GM21528 (cell line): ENCODE data around the gene CETP.

ENCODE experiments used
- ATAC-seq: cut with Tn5 transposase; IDR thresholded peaks from one replicate; pipeline ENCODE4 v1.9.1; 2021; ENCODE audit warnings: mild to moderate bottlenecking, moderate library complexity; ENCODE audit not compliant: unreplicated experiment, low FRiP score

The CETP gene

DNA sequence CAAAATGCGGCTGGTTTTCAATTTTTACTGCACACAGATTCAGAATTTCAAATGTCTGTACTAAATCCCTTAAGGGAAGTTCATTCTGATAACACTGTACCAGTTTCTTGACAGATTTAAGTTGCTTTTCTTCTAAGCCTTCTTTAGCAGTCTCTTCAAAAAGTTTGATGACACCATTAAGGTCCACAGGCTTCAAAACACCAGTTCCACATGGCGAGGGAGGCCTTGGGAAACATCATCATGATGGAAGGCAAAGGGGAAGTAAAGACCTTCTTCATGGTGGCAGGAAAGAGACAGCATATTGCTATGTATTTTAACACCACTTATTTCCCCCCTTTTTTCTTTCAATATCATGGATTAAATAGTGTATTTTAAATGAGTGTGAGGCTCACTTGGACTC lies 52.2 kb downstream of the CETP start:
- no peak for ATAC-seq

DNA sequence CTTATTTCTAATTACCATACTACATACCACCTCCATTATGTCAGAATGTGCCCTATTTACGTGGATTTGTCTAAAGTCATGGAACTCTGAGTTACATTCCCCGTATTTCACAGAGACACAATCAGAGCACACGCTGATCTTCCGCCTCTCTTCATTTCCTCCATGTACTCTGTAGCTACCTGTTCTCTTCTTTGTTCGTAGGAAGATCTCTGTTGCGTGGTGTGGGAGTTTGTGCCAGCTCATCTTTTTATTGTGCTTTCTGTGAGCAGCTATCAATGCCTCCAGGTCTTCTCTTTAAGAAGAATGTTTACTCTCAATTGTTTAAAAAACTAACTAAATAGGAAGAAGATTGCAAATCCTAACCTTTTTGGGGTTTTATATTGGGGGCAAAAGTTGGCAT lies 54.6 kb downstream of the CETP start:
- ATAC-seq: no peak

DNA sequence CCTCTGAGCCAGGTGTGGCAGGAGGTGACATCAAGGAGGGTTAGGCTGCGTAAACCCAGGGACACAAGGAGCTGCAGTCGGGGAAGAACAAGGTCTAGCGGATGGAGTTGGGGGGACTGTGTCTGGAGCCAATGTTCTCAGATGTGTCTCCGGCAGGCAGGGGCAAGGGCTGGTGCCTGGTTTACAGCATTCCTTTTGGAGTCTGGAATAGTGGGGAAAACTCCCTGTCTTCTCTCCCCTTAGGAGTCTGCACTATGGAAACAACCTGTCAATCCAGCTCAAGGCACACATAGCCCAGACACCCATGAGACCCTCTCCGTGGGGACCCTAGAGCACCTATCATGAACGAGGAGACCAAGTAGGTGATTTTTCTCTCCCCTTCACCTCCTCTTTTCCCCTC lies 55.1 kb downstream of the CETP start:
- ATAC-seq: no peak

DNA sequence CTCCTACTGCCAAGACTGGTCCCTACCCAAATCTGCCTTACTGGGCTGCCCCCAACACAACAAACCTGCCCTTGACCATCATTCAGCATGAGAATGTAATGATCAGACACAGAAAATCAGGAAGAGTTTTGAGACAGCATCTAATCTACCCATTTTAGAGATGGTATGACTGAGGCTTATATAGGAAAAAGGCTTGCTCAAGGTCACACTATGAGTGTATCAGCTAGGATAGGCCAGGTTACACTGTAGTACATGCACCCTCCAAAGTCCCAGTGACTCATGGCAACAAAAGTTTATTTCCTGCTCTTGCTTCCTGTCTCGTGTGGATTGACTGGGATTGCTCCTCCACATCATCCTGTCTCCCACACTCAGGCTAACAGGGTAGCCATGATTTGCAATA lies 55.5 kb downstream of the CETP start:
- no peak for ATAC-seq

DNA sequence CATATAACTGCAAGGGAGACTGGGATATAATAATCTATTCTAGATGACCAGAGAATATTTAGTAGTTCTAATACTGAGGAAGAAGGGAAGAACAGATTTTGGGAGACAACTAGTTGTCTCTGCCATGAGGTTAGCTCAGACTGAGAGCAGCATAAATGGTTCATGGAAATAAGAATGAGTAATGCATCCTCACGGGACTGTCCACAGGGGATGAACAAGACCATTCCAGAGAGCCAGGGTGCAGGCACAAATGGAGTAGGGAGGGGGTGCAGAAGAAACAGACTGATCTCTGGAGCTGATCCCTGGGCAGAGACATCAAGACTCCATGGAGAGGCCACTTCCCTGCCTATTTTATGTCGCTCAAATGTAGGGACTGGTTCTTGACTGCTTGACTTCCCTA lies 58.0 kb downstream of the CETP start:
- no peak for ATAC-seq

DNA sequence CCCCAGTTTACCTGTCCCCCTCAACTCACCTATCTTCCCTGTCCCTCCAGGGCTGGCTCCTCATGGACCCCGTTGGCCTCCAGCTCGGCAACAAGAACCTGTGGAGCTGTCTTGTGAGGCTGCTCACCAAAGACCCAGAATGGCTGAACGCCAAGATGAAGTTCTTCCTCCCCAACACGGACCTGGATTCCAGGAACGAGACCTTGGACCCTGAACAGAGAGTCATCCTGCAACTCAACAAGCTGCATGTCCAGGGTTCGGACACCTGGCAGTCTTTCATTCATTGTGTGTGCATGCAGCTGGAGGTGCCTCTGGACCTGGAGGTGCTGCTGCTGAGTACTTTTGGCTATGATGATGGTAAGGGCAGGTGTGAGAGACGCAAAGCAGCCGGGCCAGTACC lies 58.9 kb downstream of the CETP start:
- no peak for ATAC-seq

DNA sequence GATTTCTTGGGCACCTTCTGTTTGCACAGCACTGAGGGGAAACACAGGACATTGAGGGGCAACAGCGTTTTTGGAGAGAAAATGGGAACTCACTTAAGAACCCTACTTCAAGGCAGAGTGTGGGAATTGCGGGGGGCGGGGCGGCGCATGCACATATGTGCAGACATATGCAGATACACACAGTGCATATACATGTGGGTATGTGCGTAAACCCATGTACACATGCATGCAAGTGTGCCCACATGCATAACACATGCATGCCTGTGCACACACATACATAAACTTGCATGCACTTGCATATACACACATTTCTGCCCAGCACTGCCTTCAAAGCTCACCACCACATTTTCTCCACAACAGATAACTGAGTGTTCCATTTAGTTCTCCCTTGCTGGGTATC lies 60.0 kb downstream of the CETP start:
- ATAC-seq: no peak

DNA sequence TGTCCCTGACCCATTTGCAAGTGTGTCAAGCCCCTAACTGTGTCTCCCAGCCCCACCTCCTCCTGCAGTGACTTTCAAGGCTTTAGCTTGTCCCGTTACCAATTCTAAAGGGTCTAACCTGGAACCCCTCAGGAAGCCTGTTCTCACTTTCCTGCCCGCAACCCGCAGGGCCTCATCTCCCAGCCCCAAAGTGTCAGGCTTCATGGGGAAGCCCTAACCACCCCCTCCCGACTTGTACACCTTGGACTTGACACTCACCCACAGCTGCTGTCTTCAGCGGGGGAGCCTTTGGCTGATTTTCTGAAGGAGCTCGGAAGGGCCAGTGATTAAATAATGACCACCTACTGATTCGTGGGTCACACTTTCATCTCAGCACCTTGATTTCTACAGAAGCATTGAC lies 60.7 kb downstream of the CETP start:
- ATAC-seq: no peak

DNA sequence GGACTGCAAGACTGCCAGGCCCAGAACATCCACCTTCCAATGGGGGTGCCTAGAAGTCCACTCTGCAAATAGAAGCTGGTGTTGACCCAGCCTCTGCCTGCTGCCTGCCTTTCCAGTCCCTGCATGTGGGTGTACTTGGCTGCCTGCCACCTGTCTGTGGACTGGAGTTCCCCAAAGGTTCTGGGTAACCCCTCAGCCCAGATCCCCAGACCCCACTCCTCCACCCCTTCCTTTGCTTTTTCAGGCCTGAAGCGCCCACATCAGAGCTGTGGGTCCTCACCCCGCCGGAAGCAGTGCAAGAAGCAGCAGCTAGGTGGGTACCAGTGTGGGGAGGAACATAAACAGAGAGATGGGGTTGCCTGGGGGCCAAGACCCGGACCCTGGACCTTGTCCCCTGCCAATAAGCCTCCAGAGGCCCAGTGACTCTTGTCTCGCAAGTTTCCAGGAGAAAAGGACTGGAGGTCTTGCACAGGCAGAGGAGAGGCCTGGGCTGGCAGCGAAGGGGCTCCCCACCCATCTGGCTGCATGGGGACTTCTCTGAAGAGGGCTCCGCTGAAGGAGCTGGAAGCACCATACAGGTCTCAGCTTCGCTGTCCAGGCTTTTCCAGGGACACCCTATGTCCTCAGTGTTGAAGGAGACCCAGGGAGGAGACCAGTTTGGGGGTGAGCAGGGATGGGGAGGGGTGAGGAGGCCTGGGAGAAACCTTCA lies 61.9 kb downstream of the CETP start:
- ATAC-seq: no peak

DNA sequence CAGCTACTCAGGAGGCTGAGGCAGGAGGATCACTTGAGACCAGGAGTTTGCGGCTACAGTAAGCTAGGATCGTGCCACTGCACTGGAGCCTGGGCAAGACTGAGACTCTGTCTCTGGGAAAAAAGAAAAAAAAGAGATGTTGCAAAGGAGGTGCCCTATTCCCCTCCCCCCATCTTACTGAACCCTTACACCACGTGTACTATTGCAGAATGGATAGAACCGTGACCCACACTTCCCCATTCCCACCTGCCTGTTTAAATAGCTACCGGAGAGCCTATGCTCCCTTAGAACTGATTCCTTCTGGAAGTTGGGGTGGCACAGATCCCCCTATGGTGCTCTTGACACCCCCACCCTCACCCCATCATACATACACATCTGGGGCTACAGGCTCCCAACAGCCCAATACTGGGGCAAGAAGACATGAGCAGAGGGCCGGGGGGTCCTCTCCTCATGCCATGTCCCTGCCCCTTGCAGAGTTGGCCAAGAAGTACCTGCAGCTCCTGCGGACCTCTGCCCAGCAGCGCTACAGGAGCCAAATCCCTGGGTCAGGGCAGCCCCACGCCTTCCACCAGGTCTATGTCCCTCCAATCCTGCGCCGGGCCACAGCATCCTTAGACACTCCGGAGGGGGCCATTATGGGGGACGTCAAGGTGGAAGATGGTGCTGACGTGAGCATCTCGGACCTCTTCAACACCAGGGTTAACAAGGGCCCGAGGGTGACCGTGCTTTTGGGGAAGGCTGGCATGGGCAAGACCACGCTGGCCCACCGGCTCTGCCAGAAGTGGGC lies 63.3 kb downstream of the CETP start:
- no peak for ATAC-seq

DNA sequence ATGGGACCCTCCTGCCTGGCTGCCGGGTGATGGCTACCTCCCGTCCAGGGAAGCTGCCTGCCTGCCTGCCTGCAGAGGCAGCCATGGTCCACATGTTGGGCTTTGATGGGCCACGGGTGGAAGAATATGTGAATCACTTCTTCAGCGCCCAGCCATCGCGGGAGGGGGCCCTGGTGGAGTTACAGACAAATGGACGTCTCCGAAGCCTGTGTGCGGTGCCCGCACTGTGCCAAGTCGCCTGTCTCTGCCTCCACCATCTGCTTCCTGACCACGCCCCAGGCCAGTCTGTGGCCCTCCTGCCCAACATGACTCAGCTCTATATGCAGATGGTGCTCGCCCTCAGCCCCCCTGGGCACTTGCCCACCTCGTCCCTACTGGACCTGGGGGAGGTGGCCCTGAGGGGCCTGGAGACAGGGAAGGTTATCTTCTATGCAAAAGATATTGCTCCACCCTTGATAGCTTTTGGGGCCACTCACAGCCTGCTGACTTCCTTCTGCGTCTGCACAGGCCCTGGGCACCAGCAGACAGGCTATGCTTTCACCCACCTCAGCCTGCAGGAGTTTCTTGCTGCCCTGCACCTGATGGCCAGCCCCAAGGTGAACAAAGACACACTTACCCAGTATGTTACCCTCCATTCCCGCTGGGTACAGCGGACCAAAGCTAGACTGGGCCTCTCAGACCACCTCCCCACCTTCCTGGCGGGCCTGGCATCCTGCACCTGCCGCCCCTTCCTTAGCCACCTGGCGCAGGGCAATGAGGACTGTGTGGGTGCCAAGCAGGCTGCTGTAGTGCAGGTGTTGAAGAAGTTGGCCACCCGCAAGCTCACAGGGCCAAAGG lies 64.4 kb downstream of the CETP start:
- ATAC-seq: no peak

DNA sequence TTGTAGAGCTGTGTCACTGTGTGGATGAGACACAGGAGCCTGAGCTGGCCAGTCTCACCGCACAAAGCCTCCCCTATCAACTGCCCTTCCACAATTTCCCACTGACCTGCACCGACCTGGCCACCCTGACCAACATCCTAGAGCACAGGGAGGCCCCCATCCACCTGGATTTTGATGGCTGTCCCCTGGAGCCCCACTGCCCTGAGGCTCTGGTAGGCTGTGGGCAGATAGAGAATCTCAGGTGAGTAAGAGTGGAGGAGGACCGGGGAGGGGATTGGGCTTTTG lies 65.0 kb downstream of the CETP start:
- ATAC-seq: no peak

DNA sequence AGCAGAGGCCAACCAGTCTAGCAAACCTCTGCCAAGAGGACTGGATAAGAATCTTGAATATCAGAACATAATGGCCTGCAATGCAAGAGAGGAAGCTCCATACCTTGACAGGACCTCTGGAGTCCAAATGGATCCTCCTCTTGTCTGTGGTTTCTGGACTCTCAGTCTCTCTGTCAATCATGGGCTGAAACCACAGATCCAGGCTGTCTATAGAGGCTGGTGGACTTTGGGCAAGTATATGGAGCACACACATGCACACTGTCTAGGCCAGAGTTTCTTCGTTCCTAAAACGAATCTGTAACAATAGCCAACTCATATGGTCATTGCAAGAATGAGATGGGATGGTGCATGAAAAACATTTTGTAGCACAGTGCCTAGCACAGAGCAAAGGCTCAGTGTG lies 65.3 kb downstream of the CETP start:
- no peak for ATAC-seq

DNA sequence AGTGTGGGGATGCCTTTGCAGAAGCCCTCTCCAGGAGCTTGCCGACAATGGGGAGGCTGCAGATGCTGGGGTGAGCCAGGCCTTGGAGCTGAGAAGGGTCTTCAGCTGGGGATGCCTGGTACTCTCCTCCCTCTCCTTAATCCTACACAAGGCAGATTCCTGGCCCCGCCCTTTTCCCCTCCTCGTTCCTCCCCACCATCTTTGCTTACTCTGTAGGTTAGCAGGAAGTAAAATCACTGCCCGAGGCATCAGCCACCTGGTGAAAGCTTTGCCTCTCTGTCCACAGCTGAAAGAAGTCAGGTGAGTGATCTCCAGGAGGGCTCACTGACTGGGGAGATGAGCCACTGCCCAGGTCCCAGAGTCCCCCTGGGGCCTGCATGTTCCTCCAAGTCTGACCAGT lies 66.3 kb downstream of the CETP start:
- no peak for ATAC-seq

DNA sequence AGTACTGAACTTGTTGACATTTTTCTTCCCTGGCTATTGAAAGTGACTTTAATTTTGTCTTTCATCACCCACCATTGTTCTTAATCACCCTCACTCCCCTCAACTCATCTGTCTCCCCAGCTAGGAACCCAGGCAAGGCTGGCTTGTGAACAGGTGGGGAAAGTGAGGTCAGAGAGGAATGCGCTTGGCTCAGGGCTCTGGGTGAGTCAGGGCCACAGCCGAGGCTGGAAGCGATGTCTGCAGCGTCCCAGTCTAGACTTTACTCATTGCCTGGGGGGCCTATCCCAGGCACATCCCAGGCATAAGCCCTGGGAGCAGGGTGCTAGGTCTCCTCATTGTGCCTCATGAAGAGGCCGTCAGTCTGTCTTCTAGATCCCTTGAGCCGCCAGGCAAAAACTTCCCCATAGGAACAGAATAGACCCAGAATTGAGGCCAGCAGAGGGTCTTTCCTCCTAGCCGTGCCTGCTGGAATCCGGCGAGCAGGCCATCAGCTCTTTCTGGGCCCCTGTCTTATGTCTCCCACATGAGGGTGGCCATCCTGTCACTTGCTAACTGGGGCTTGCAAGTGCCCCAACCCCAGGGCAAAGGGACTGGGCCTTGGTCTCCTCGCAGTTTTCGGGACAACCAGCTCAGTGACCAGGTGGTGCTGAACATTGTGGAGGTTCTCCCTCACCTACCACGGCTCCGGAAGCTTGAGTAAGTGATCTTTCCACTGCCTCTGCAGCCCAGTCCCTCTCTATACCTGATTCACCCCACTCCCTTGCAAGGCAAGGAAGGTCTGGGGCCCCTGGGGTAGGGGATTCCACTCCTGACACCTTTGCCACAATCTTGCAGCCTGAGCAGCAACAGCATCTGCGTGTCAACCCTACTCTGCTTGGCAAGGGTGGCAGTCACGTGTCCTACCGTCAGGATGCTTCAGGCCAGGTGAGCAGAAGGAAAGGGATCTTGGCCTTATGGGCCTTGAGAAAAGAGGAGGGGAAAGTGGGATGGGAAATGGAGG lies 67.7 kb downstream of the CETP start:
- ATAC-seq: no peak

DNA sequence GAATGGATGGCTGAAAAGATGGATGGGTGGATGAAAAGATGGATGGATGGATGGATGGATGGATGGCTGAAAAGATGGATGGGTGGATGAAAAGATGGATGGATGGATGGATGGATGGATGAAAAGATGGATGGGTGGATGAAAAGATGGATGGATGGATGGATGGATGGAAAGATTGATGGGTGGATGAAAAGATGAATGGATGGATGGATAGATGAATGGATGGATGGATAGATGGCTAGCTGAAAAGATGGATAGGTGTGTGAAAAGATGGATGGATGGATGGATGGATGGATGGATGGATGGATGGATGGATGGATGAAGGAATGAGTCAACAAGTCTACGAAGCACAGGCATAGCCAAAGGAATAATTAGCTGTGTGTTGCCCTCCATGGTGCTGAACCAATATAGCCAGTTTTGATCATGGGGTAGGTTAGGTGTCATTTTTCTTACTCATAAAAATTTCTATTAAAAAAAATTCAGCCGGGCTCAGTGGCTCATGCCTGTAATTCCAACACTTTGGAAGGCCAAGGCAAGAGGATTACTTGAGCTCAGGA lies 68.7 kb downstream of the CETP start:
- ATAC-seq: no peak

DNA sequence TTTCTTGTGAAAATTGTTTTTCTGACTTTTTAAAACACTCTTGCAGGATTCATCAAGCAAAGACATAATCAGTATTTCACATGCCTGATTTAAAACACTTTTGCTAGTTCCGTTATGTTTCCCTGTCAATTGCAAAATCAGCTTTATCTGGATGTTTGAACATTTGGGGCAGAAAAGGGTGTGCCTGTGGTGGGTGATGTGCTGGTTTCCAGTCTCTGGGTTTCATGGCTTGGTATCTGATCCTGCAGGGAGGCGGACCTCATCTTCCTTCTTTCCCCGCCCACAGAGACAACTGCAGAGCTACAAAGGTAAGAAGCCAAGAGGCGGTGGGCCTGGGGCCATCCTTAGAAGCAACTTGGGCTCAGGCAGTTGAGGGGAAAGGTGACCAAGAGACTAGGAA lies 69.4 kb downstream of the CETP start:
- no peak for ATAC-seq

DNA sequence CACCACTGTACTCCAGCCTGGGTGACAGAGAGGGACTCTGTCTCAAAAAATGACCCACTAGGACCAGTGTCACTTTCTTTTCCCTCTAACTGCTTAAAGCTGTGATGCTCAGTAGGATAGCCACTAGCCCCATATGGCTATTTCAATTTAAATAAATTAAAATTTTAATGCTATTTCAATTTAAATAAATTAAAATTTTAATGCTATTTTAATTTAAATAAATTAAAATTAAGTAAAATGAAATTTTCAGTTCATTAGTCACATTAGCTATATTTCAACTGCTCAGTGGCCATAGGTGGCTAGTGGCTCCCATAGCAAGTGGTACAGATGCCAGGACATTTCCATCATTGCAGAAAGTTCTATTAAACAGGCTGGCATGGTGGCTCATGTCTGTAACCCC lies 70.6 kb downstream of the CETP start:
- no peak for ATAC-seq

DNA sequence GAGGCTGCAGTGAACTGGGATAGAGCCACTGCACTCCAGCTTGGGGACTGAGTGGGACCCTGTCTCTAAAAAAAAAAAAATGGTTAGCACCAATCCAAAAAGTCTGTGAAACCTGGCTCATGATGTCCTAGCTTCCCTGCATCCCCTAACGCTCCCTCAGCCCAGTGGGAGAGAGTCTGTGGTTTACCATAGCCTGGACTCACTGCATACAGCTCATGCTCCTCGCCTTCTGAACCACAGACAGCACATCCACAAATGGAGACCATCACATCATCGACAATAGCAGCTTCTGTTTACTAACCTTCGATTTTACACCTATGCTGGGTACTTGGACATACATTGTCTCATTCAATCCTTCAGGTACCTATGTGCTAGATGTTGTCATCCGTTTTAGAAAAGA lies 71.2 kb downstream of the CETP start:
- no peak for ATAC-seq
